ENCODE measurements around the gene DLGAP5. TPM values are rescaled to one million over a fixed set of nuclear protein-coding genes. Genes with fewer than 3 reads are reported as not detected.

DLGAP5 gene
- total RNA-seq, 4 donors from 2014 or later, result 0.82 to 11.5 (median 1.3) TPM

DNA sequence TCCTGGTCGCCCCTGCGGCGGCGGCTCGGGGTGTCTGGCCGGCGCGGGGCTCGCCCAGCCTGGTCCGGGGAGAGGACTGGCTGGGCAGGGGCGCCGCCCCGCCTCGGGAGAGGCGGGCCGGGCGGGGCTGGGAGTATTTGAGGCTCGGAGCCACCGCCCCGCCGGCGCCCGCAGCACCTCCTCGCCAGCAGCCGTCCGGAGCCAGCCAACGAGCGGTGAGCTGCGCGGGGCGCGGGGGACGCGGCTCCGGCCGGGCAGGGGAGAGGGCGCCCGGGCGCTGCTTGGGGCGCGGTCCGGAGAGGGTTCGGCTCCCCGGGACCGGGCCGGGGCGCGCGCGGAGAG, 62.3 kb downstream of the DLGAP5 start, which contains the start of gene LGALS3:
TSS of gene LGALS3 (plus strand) at position 167 of the 342 bp plus-strand sequence. CDS start 8,122 bp downstream, outside the sequence.
- peak within 1 kb of the TSS; percentile 93 to 99 (median 98) for H3K27ac ChIP-seq
- H3K27me3 ChIP-seq, result no peaks in the 10 kb centered on the region
- no peaks in the 10 kb centered on the region for H3K9me3 ChIP-seq
- WGBS, 2 donors (ENCODE audit: low coverage in 1 of 2), result 1% methylated on average over 28 of the region's 50 CpGs; no CpG with 5 or more reads in 1 of the 2 donors
- DNase-seq, result peak; percentile 88
- intact Hi-C loops (cut with DNase I; ENCODE audit: low total_unique reads), result no loop called here
- in situ Hi-C loops (cut with MboI; ENCODE audit: low pct_ligation_motif_present in 1 of 4, low pct_unique_long_range_greater_than_20kb in 1 of 4, low sequenced_read_pairs in 3 of 4), result no loop called here
- peaks cover 21 to 69% (median 59%) of the 10 kb centered on the region in 4 donors for H3K4me1 ChIP-seq
- no peaks in the 10 kb centered on the region for H3K36me3 ChIP-seq
- peak within 1 kb of the TSS; percentile 39 to 92 (median 90) for H3K4me3 ChIP-seq
- TF ChIP-seq, protein P1, sequence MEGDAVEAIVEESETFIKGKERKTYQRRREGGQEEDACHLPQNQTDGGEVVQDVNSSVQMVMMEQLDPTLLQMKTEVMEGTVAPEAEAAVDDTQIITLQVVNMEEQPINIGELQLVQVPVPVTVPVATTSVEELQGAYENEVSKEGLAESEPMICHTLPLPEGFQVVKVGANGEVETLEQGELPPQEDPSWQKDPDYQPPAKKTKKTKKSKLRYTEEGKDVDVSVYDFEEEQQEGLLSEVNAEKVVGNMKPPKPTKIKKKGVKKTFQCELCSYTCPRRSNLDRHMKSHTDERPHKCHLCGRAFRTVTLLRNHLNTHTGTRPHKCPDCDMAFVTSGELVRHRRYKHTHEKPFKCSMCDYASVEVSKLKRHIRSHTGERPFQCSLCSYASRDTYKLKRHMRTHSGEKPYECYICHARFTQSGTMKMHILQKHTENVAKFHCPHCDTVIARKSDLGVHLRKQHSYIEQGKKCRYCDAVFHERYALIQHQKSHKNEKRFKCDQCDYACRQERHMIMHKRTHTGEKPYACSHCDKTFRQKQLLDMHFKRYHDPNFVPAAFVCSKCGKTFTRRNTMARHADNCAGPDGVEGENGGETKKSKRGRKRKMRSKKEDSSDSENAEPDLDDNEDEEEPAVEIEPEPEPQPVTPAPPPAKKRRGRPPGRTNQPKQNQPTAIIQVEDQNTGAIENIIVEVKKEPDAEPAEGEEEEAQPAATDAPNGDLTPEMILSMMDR (IDR thresholded peaks at IDR 0.05), result no peak
- TF ChIP-seq EP300 (IDR thresholded peaks at IDR 0.05; ENCODE audit: low read depth) (no peak), POLR2AphosphoS5 (IDR thresholded peaks at IDR 0.05) (peak; percentile 50 to 94 (median 82)), POLR2A (IDR thresholded peaks at IDR 0.05) (peak; percentile 23)

DNA sequence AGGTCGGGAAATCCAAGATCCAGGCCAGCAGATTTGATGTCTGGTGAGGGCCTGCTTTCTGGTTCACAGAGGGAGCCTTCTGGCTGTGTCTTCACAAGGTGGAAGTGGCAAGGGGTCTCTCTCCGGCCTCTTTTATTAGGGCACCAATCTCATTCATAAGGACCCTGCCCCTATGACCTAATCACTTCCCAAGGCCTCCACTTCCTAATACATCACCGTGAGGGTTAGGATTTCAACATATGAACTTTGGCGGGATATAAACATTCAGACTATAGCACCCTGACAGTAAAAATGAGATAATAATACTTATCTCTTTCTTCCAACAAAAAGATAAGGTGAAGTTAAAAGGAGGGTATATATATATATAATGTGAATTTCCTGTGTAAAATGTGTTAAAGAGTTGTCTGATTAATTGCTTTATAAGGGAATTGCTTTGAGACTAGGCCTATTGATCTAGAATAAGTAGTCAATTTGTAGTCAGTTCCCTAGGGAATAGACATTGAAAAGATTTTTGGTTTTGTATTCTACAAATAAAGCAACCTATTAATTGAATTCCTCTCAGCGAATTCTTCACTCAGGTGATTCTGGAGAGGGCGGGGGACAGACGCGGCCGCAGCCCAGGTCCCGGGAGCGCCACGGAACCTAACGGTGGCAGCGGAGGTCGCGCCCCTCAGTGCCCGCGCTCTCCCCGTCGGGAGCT, 62.8 kb downstream of the DLGAP5 start:
- intact Hi-C loops (cut with DNase I; ENCODE audit: low total_unique reads), result no loop called here
- in situ Hi-C loops (cut with MboI; ENCODE audit: low pct_ligation_motif_present in 1 of 4, low pct_unique_long_range_greater_than_20kb in 1 of 4, low sequenced_read_pairs in 3 of 4), result no loop called here
- H3K27ac ChIP-seq, result peak overlapping the region; percentile 93 to 99 (median 98)
- TF ChIP-seq POLR2A (IDR thresholded peaks at IDR 0.05) (peak; percentile 82), POLR2AphosphoS5 (IDR thresholded peaks at IDR 0.05) (no peak)
- H3K36me3 ChIP-seq, result no peaks in the 10 kb centered on the region
- H3K4me3 ChIP-seq, result peak overlapping the region; percentile 39 to 92 (median 90)
- H3K4me1 ChIP-seq, result peaks cover 21 to 69% (median 60%) of the 10 kb centered on the region in 4 donors
- H3K9me3 ChIP-seq, result no peaks in the 10 kb centered on the region
- H3K27me3 ChIP-seq, result no peaks in the 10 kb centered on the region
- no peak for DNase-seq
- WGBS, 2 donors (ENCODE audit: low coverage in 1 of 2), result 13 to 18% methylated on average over 4 to 20 of the region's 20 CpGs

DNA sequence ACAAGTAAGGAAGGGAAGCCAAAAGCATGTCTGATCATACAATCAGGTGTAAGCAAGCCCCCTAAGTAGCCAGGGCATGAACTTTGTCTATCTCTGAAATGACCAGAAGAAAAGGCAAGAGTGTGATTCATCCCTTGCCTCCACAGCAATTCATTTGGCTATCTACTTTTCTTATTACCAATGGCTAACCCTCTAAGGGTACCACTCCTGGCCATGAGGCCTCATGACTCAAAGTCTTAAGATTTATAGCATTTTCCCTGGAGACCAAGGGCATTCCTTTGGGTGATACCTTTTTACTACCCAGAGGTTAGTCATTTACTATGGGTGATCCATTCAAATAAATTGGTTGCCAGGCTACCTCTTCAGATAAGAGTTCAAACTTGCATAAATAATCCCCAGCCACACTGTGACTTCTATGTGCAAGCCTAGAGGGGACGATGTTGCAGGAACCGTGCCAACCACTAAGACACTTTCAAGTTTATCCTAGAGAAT, 63.9 kb downstream of the DLGAP5 start:
- H3K36me3 ChIP-seq, result no peaks in the 10 kb centered on the region
- DNase-seq, result peak; percentile 63
- H3K27ac ChIP-seq, result peak overlapping the region; percentile 93 to 99 (median 98)
- in situ Hi-C loops (cut with MboI; ENCODE audit: low pct_ligation_motif_present in 1 of 4, low pct_unique_long_range_greater_than_20kb in 1 of 4, low sequenced_read_pairs in 3 of 4), result no loop called here
- WGBS, 2 donors (ENCODE audit: low coverage in 1 of 2), result 35 to 63% methylated on average over 2 of the region's 2 CpGs
- TF ChIP-seq POLR2AphosphoS5 (IDR thresholded peaks at IDR 0.05) (peak in 2 of 3 donors; percentile 74 to 76), POLR2A (IDR thresholded peaks at IDR 0.05) (peak; percentile 2), EP300 (IDR thresholded peaks at IDR 0.05; ENCODE audit: low read depth) (peak; percentile 42)
- TF ChIP-seq, protein P1 (IDR thresholded peaks at IDR 0.05), result no peak
- H3K9me3 ChIP-seq, result no peaks in the 10 kb centered on the region
- no peaks in the 10 kb centered on the region for H3K27me3 ChIP-seq
- H3K4me1 ChIP-seq, result peaks cover 22 to 69% (median 61%) of the 10 kb centered on the region in 4 donors
- no peak overlapping the region for H3K4me3 ChIP-seq
- intact Hi-C loops (cut with DNase I; ENCODE audit: low total_unique reads), result no loop called here

DNA sequence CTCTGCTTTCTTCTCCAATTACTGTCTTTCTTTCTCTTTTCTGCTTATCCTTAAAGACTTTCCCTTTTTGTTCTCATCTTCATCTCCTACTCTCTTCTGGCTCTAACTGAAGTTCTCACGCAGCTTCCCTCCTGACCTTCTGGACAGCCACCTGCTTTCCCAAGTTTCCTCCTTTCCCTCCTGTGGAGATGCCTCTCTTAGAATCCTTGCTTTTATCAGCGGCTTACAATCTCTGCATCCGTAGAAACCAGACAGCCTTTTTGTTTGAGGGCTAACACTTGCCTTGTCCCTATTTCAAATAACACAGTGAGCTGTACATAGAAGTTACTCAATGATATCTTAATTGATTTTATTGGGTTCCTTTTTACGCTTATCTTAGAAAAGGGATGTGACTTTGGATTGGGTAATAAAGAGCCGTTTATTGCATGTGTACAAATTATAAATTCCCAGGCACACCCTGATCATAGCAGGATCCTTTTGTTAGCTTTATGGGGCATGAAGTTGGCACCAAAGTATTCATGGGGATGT, 64.4 kb downstream of the DLGAP5 start:
- in situ Hi-C loops (cut with MboI; ENCODE audit: low pct_ligation_motif_present in 1 of 4, low pct_unique_long_range_greater_than_20kb in 1 of 4, low sequenced_read_pairs in 3 of 4) (no loop called here), intact Hi-C loops (cut with DNase I; ENCODE audit: low total_unique reads) (no loop called here)
- peak overlapping the region in 1 of 4 donors; percentile 14 for H3K4me3 ChIP-seq
- TF ChIP-seq POLR2AphosphoS5 (IDR thresholded peaks at IDR 0.05) (peak in 1 of 3 donors; percentile 54), POLR2A (IDR thresholded peaks at IDR 0.05) (peak; percentile 44), EP300 (IDR thresholded peaks at IDR 0.05; ENCODE audit: low read depth) (peak; percentile 21)
- TF ChIP-seq, protein P1 (IDR thresholded peaks at IDR 0.05), result no peak
- no peaks in the 10 kb centered on the region for H3K9me3 ChIP-seq
- peak overlapping the region; percentile 93 to 99 (median 98) for H3K27ac ChIP-seq
- peaks cover 22 to 69% (median 61%) of the 10 kb centered on the region in 4 donors for H3K4me1 ChIP-seq
- H3K36me3 ChIP-seq, result no peaks in the 10 kb centered on the region
- no peaks in the 10 kb centered on the region for H3K27me3 ChIP-seq
- DNase-seq, result no peak
- 43 to 50% methylated on average over 5 of the region's 5 CpGs for WGBS, 2 donors (ENCODE audit: low coverage in 1 of 2)
